Measurements from ENCODE around the gene ARSB.
"Not testable (repeated sequence)": the region's sequence is repeated elsewhere in the genome, so short reads cannot be mapped to it uniquely, and the experiment has no call there.

ARSB gene

GRCh38 chr5:78779262-78779661 lies 205.8 kb downstream of the ARSB start:
- DNase-seq (ENCODE audit: low read depth), result no peak

- no peak for DNase-seq (ENCODE audit: low read depth)
These were observed 206.6 kb downstream of the ARSB start for GRCh38 chr5:78778538-78778937.

GRCh38 chr5:78777901-78778300 lies 207.2 kb downstream of the ARSB start:
- no peak for DNase-seq (ENCODE audit: low read depth)

- DNase-seq (ENCODE audit: low read depth), result no peak
These were observed 208.5 kb downstream of the ARSB start for GRCh38 chr5:78776637-78777036.

GRCh38 chr5:78773655-78774054 lies 211.5 kb downstream of the ARSB start:
- no peak for DNase-seq (ENCODE audit: low read depth)

GRCh38 chr5:78771260-78772205 lies 213.6 kb downstream of the ARSB start:
- DNase-seq (ENCODE audit: low read depth), result no peak

- no peak for DNase-seq (ENCODE audit: low read depth)
These were observed 216.2 kb downstream of the ARSB start for GRCh38 chr5:78768781-78769380.

GRCh38 chr5:78766412-78766762 lies 218.7 kb downstream of the ARSB start:
- DNase-seq (ENCODE audit: low read depth), result no peak

GRCh38 chr5:78765756-78766411 lies 219.2 kb downstream of the ARSB start:
- DNase-seq (ENCODE audit: low read depth), result no peak

GRCh38 chr5:78765116-78765515 lies 220.0 kb downstream of the ARSB start:
- DNase-seq (ENCODE audit: low read depth), result no peak

GRCh38 chr5:78763659-78764189 lies 221.4 kb downstream of the ARSB start:
- DNase-seq (ENCODE audit: low read depth), result no peak

GRCh38 chr5:78762743-78763142 lies 222.4 kb downstream of the ARSB start:
- not testable (repeated sequence) for DNase-seq (ENCODE audit: low read depth)

- DNase-seq (ENCODE audit: low read depth), result no peak
These were observed 223.3 kb downstream of the ARSB start for GRCh38 chr5:78761840-78762239.

GRCh38 chr5:78760770-78761169 lies 224.3 kb downstream of the ARSB start:
- no peak for DNase-seq (ENCODE audit: low read depth)

GRCh38 chr5:78760366-78760765 lies 224.7 kb downstream of the ARSB start:
- no peak for DNase-seq (ENCODE audit: low read depth)

- no peak for DNase-seq (ENCODE audit: low read depth)
These were observed 226.8 kb downstream of the ARSB start for GRCh38 chr5:78758169-78758839.

GRCh38 chr5:78757269-78758053 lies 227.6 kb downstream of the ARSB start:
- DNase-seq (ENCODE audit: low read depth), result peak; percentile 70

GRCh38 chr5:78756858-78757257 lies 228.3 kb downstream of the ARSB start:
- DNase-seq (ENCODE audit: low read depth), result no peak

GRCh38 chr5:78755822-78756429 lies 229.2 kb downstream of the ARSB start:
- DNase-seq (ENCODE audit: low read depth), result no peak

GRCh38 chr5:78754655-78755054 lies 230.5 kb downstream of the ARSB start:
- DNase-seq (ENCODE audit: low read depth), result no peak

GRCh38 chr5:78753093-78753531 lies 232.0 kb downstream of the ARSB start:
- no peak for DNase-seq (ENCODE audit: low read depth)

Measured in HS-5 (cell line).